Measurements from ENCODE around the gene JARID2.

Gene JARID2

GRCh38 chr6:15521582-15521981, 275.7 kb downstream of the JARID2 start:
- peaks cover 23% of the 10 kb centered on the region for H3K36me3 ChIP-seq (ENCODE audit: control insufficient read depth, insufficient read depth, low read length)
- H3K9ac ChIP-seq (ENCODE audit: low read length) = no peak overlapping the region
- H3K4me1 ChIP-seq (ENCODE audit: control insufficient read depth, insufficient read depth, low read length) = no peaks in the 10 kb centered on the region
- H3K27ac ChIP-seq (ENCODE audit: low read depth, low read length) = no peak overlapping the region
- H3K4me3 ChIP-seq (ENCODE audit: low read length) = no peak overlapping the region
- no peaks in the 10 kb centered on the region for H3K27me3 ChIP-seq (ENCODE audit: control insufficient read depth, insufficient read depth, low read length)

- H3K36me3 ChIP-seq (ENCODE audit: control insufficient read depth, insufficient read depth, low read length) = peaks cover 23% of the 10 kb centered on the region
Observed at GRCh38 chr6:15522026-15522425, 276.2 kb downstream of the JARID2 start.

GRCh38 chr6:15522427-15522826, 276.6 kb downstream of the JARID2 start:
- Histone ChIP-seq H3K36me3 (ENCODE audit: control insufficient read depth, insufficient read depth, low read length) (peaks cover 23% of the 10 kb centered on the region), H3K4me1 (ENCODE audit: control insufficient read depth, insufficient read depth, low read length) (no peaks in the 10 kb centered on the region), H3K27me3 (ENCODE audit: control insufficient read depth, insufficient read depth, low read length) (no peaks in the 10 kb centered on the region), H3K27ac (ENCODE audit: low read depth, low read length) (no peak overlapping the region), H3K9ac (ENCODE audit: low read length) (no peak overlapping the region), H3K4me3 (ENCODE audit: low read length) (no peak overlapping the region)

More at GRCh38 chr6:15522026-15522425, 276.2 kb downstream of the JARID2 start:
- H3K27me3 ChIP-seq (ENCODE audit: control insufficient read depth, insufficient read depth, low read length) = no peaks in the 10 kb centered on the region
- no peak overlapping the region for H3K27ac ChIP-seq (ENCODE audit: low read depth, low read length)
- H3K4me3 ChIP-seq (ENCODE audit: low read length) = no peak overlapping the region
- H3K4me1 ChIP-seq (ENCODE audit: control insufficient read depth, insufficient read depth, low read length) = no peaks in the 10 kb centered on the region
- no peak overlapping the region for H3K9ac ChIP-seq (ENCODE audit: low read length)

GRCh38 chr6:15522856-15523529, 277.1 kb downstream of the JARID2 start:
- Histone ChIP-seq H3K27ac (ENCODE audit: low read depth, low read length) (no peak overlapping the region), H3K4me3 (ENCODE audit: low read length) (no peak overlapping the region), H3K27me3 (ENCODE audit: control insufficient read depth, insufficient read depth, low read length) (no peaks in the 10 kb centered on the region), H3K4me1 (ENCODE audit: control insufficient read depth, insufficient read depth, low read length) (no peaks in the 10 kb centered on the region), H3K36me3 (ENCODE audit: control insufficient read depth, insufficient read depth, low read length) (peaks cover 23% of the 10 kb centered on the region), H3K9ac (ENCODE audit: low read length) (no peak overlapping the region)

- Histone ChIP-seq H3K4me1 (ENCODE audit: control insufficient read depth, insufficient read depth, low read length) (no peaks in the 10 kb centered on the region), H3K27me3 (ENCODE audit: control insufficient read depth, insufficient read depth, low read length) (no peaks in the 10 kb centered on the region), H3K36me3 (ENCODE audit: control insufficient read depth, insufficient read depth, low read length) (peaks cover 23% of the 10 kb centered on the region), H3K4me3 (ENCODE audit: low read length) (no peak overlapping the region), H3K27ac (ENCODE audit: low read depth, low read length) (no peak overlapping the region), H3K9ac (ENCODE audit: low read length) (no peak overlapping the region)
Observed at GRCh38 chr6:15523679-15524630, 278.1 kb downstream of the JARID2 start.

GRCh38 chr6:15524861-15525401, 279.1 kb downstream of the JARID2 start:
- H3K27me3 ChIP-seq (ENCODE audit: control insufficient read depth, insufficient read depth, low read length) = no peaks in the 10 kb centered on the region
- H3K9ac ChIP-seq (ENCODE audit: low read length) = no peak overlapping the region
- H3K4me1 ChIP-seq (ENCODE audit: control insufficient read depth, insufficient read depth, low read length) = no peaks in the 10 kb centered on the region
- H3K4me3 ChIP-seq (ENCODE audit: low read length) = no peak overlapping the region
- no peak overlapping the region for H3K27ac ChIP-seq (ENCODE audit: low read depth, low read length)
- H3K36me3 ChIP-seq (ENCODE audit: control insufficient read depth, insufficient read depth, low read length) = peaks cover 20% of the 10 kb centered on the region

- no peak overlapping the region for H3K4me3 ChIP-seq (ENCODE audit: low read length)
- H3K36me3 ChIP-seq (ENCODE audit: control insufficient read depth, insufficient read depth, low read length) = peaks cover 21% of the 10 kb centered on the region
- no peak overlapping the region for H3K27ac ChIP-seq (ENCODE audit: low read depth, low read length)
- H3K4me1 ChIP-seq (ENCODE audit: control insufficient read depth, insufficient read depth, low read length) = no peaks in the 10 kb centered on the region
- no peaks in the 10 kb centered on the region for H3K27me3 ChIP-seq (ENCODE audit: control insufficient read depth, insufficient read depth, low read length)
- no peak overlapping the region for H3K9ac ChIP-seq (ENCODE audit: low read length)
Observed at GRCh38 chr6:15526212-15526701, 280.4 kb downstream of the JARID2 start.

GRCh38 chr6:15527838-15528617, 282.2 kb downstream of the JARID2 start:
- Histone ChIP-seq H3K36me3 (ENCODE audit: control insufficient read depth, insufficient read depth, low read length) (peaks cover 16% of the 10 kb centered on the region), H3K4me1 (ENCODE audit: control insufficient read depth, insufficient read depth, low read length) (no peaks in the 10 kb centered on the region), H3K27ac (ENCODE audit: low read depth, low read length) (no peak overlapping the region), H3K9ac (ENCODE audit: low read length) (no peak overlapping the region), H3K4me3 (ENCODE audit: low read length) (no peak overlapping the region), H3K27me3 (ENCODE audit: control insufficient read depth, insufficient read depth, low read length) (no peaks in the 10 kb centered on the region)

- no peaks in the 10 kb centered on the region for H3K4me1 ChIP-seq (ENCODE audit: control insufficient read depth, insufficient read depth, low read length)
- H3K9ac ChIP-seq (ENCODE audit: low read length) = no peak overlapping the region
- no peaks in the 10 kb centered on the region for H3K27me3 ChIP-seq (ENCODE audit: control insufficient read depth, insufficient read depth, low read length)
- peaks cover 10% of the 10 kb centered on the region for H3K36me3 ChIP-seq (ENCODE audit: control insufficient read depth, insufficient read depth, low read length)
- H3K27ac ChIP-seq (ENCODE audit: low read depth, low read length) = no peak overlapping the region
- no peak overlapping the region for H3K4me3 ChIP-seq (ENCODE audit: low read length)
Observed at GRCh38 chr6:15528870-15529269, 283.0 kb downstream of the JARID2 start.

GRCh38 chr6:15530411-15530810, 284.5 kb downstream of the JARID2 start:
- Histone ChIP-seq H3K4me1 (ENCODE audit: control insufficient read depth, insufficient read depth, low read length) (no peaks in the 10 kb centered on the region), H3K9ac (ENCODE audit: low read length) (no peak overlapping the region), H3K4me3 (ENCODE audit: low read length) (no peak overlapping the region), H3K27me3 (ENCODE audit: control insufficient read depth, insufficient read depth, low read length) (no peaks in the 10 kb centered on the region), H3K27ac (ENCODE audit: low read depth, low read length) (no peak overlapping the region), H3K36me3 (ENCODE audit: control insufficient read depth, insufficient read depth, low read length) (peaks cover 2% of the 10 kb centered on the region)

- Histone ChIP-seq H3K4me1 (ENCODE audit: control insufficient read depth, insufficient read depth, low read length) (no peaks in the 10 kb centered on the region), H3K9ac (ENCODE audit: low read length) (no peak overlapping the region), H3K27ac (ENCODE audit: low read depth, low read length) (no peak overlapping the region), H3K4me3 (ENCODE audit: low read length) (no peak overlapping the region), H3K27me3 (ENCODE audit: control insufficient read depth, insufficient read depth, low read length) (no peaks in the 10 kb centered on the region), H3K36me3 (ENCODE audit: control insufficient read depth, insufficient read depth, low read length) (peaks cover 2% of the 10 kb centered on the region)
Observed at GRCh38 chr6:15531973-15532372, 286.1 kb downstream of the JARID2 start.
